Activated CD8-positive, alpha-beta memory T cell treated with anti-CD3 and anti-CD28 coated beads, Interleukin-2, amount 10 ng/mL, durations not matched to agents 7 days and 5 days (primary cell): ENCODE results near the gene CD2. TPM values are rescaled to one million over a fixed set of nuclear protein-coding genes. Genes with fewer than 3 reads are reported as not detected.
A peak's percentile ranks its signal among the peaks of the same experiment; 100 is the strongest.

Experiments
- ATAC-seq: fragments of 150-1000 bp; cut with Tn5 transposase; one replicate; pipeline ENCODE4 v1.10.0; 2021; ENCODE audit warnings: moderate library complexity
- CTCF ChIA-PET: fragments of 350-600 bp; sonication (Branson Sonifier 250); formaldehyde crosslinking; loops from one replicate; lab custom pipeline; 2021; ENCODE audit warnings: antibody characterized with exemption; lab: Charles Lee
- DNase-seq: peaks from one replicate; pipeline ENCODE4 v3.0.0-alpha.2; 2020
- H3K27ac Mint-ChIP-seq: one replicate; pipeline ENCODE4 v1.8.0; 2021; ENCODE audit warnings: mild to moderate bottlenecking, mixed read lengths
- H3K27me3 Mint-ChIP-seq: one replicate; pipeline ENCODE4 v1.8.0; 2021; ENCODE audit warnings: mixed read lengths
- H3K36me3 Mint-ChIP-seq: one replicate; pipeline ENCODE4 v1.8.0; 2021; ENCODE audit warnings: mild to moderate bottlenecking, mixed read lengths
- H3K4me1 Mint-ChIP-seq: one replicate; pipeline ENCODE4 v1.8.0; 2021; ENCODE audit warnings: mixed read lengths
- H3K4me3 Mint-ChIP-seq: one replicate; pipeline ENCODE4 v1.8.0; 2021; ENCODE audit warnings: mild to moderate bottlenecking, moderate library complexity, mixed read lengths
- H3K9me3 Mint-ChIP-seq: one replicate; pipeline ENCODE4 v1.8.0; 2022; ENCODE audit warnings: low read depth, mixed read lengths
- total RNA-seq, 2 experiments: library from RNA; stranded (reverse); gene quantifications; one replicate each; pipeline ENCODE4 v1.2.3, GENCODE V29; 2021

Gene CD2
- total RNA-seq, 2 experiments from 2014 or later = 278 to 444 TPM

DNA sequence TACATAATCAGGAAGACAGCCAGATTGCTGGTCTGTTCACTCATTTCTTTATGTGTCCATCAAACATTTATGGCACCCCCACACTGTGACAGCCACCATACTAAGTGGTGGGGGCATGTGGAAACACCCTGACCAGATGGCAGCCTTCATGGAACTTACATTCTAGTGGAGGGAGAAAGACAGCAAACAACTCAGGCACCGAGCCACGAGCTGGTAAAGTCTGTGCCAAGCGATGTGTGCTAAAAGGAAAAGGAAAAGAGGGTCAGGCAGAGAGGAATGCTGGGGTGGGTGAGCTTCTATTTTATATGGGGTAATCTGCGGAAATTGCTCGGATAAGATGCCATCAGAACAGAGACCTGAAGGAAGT is 33.2 kb upstream of the CD2 start:
- H3K4me3 Mint-ChIP-seq = no peak overlapping the region
- CTCF ChIA-PET = interaction anchor here (1.1 kb wide), 1 partner anchor 331 kb away, joined by 3 read pairs; no protein-coding TSS in a partner anchor
- H3K9me3 Mint-ChIP-seq = peaks cover 2% of the 10 kb centered on the region
- H3K27ac Mint-ChIP-seq = no peak overlapping the region
- H3K27me3 Mint-ChIP-seq = peaks cover 16% of the 10 kb centered on the region
- no peak for ATAC-seq
- no peak for DNase-seq
- peaks cover 6% of the 10 kb centered on the region for H3K4me1 Mint-ChIP-seq
- no peaks in the 10 kb centered on the region for H3K36me3 Mint-ChIP-seq

GRCh38 chr1:116721451-116722007 is 32.7 kb upstream of the CD2 start:
- Mint-ChIP-seq H3K27ac (no peak overlapping the region), H3K27me3 (peaks cover 11% of the 10 kb centered on the region), H3K36me3 (no peaks in the 10 kb centered on the region), H3K4me3 (no peak overlapping the region), H3K4me1 (peaks cover 10% of the 10 kb centered on the region), H3K9me3 (peaks cover 2% of the 10 kb centered on the region)
- DNase-seq (no peak), ATAC-seq (no peak)
- CTCF ChIA-PET = interaction anchor here (1.1 to 4.6 kb wide), 4 partner anchors 12 to 331 kb away, joined by 3 to 24 read pairs (median 5); no protein-coding TSS in a partner anchor

DNA sequence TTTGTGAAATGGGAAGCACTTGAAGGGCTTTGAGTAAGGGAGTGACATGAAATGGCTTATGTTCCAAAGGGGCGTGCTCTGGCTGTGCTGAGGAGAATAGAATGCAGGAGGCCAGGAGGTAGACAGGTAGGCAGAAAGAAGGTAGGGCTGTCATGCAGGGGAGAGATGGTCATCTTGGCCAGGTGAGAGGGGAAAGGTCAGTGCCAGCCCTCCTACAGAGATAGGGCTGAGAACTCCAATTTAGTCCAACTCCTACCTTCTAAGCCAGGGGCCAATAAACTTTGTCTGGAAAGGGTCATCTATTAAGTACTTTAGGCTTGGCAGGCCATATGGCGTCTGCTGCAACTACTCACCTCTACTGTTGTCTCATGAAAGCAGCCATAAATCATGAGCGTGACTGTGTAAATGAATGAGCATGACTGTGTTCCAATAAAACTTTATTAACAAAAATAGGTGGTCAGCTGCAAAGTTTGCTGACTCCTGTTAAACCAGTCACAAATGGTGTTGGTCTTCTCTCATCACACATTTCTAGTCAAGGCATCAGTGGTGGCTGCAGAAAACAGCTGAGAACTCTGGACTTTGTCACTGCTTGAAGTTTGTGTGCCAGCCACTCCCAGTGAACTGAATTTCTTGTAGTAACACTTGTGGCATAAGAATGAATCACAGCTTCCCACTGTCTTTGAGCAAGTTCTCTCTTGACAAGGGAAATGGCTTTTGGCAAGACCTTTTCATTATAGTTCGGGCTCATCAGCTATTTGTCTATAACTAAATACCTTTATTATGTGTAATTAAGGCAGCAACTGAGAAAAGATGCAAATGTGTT is 32.0 kb upstream of the CD2 start:
- H3K36me3 Mint-ChIP-seq = no peaks in the 10 kb centered on the region
- DNase-seq = no peak
- CTCF ChIA-PET = interaction anchor here (1.1 to 4.6 kb wide), 10 partner anchors 11 to 407 kb away, joined by 3 to 28 read pairs (median 3); no protein-coding TSS in a partner anchor
- H3K27ac Mint-ChIP-seq = no peak overlapping the region
- ATAC-seq = no peak
- H3K9me3 Mint-ChIP-seq = peaks cover 2% of the 10 kb centered on the region
- peaks cover 6% of the 10 kb centered on the region for H3K27me3 Mint-ChIP-seq
- H3K4me1 Mint-ChIP-seq = peaks cover 17% of the 10 kb centered on the region
- H3K4me3 Mint-ChIP-seq = no peak overlapping the region

DNA sequence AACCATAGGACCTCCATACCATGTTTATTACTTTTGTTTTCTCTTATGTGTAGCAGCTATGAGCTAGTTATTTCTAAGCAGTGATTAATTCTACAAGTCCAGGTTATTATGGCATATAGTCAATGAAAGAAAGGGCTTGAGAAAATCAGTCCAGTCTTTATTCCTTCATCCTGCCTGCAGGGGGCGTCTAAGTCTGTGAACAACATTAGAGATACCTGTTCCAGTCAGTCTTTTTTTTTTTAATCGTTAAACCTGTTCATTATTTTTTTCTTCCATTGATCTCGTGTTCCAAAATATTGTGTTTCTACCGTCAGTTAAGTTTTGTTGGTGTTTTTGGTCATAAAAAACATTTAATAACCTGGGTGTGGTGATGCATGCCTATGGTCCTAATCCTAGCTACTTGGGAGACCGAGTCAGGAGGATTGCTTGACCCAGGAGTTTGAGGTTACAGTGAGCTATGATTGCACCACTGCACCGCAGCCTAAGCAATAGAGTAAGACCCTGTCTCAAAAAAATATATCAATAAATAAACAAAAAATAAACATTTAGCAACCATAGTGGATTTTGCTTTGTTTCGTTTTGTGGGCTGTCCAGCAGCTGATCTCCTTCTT is 29.4 kb upstream of the CD2 start:
- CTCF ChIA-PET = interaction anchor here (0.6 to 4.6 kb wide), 33 partner anchors 9 to 457 kb away, joined by 3 to 28 read pairs (median 4); partner anchors contain the start of gene TTF2
- DNase-seq = peak; percentile 86
- Mint-ChIP-seq H3K4me3 (no peak overlapping the region), H3K9me3 (no peaks in the 10 kb centered on the region), H3K4me1 (peaks cover 25% of the 10 kb centered on the region), H3K36me3 (no peaks in the 10 kb centered on the region), H3K27me3 (no peaks in the 10 kb centered on the region), H3K27ac (no peak overlapping the region)
- ATAC-seq = peak; percentile 83

DNA sequence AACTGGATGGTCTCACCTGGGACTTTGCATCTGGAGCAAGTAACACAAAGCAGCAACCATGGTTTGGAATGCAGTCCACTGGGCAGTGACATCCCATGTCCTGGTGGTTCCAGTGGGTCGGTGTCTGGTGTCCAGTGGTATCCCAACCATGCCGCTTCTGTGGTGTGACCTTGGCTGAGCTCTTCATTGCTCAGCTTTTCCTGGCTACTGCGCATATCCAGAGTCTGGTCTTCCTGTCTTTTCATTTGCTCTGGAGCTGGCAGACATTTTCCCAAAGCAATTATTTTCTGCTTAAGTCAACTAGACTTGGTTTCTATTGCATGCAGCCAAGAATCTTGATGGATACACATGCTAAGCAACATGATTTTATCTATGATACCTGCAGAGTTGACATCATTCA is 28.4 kb upstream of the CD2 start:
- no peak for DNase-seq
- H3K4me1 Mint-ChIP-seq = peaks cover 25% of the 10 kb centered on the region
- H3K4me3 Mint-ChIP-seq = no peak overlapping the region
- no peaks in the 10 kb centered on the region for H3K36me3 Mint-ChIP-seq
- CTCF ChIA-PET = interaction anchor here (0.7 to 4.6 kb wide), 23 partner anchors 8 to 403 kb away, joined by 3 to 28 read pairs (median 5); partner anchors contain the start of gene TTF2
- no peaks in the 10 kb centered on the region for H3K9me3 Mint-ChIP-seq
- H3K27me3 Mint-ChIP-seq = no peaks in the 10 kb centered on the region
- no peak for ATAC-seq
- H3K27ac Mint-ChIP-seq = no peak overlapping the region

GRCh38 chr1:116726872-116727820 is 27.1 kb upstream of the CD2 start:
- H3K27ac Mint-ChIP-seq = no peak overlapping the region
- H3K4me1 Mint-ChIP-seq = peaks cover 25% of the 10 kb centered on the region
- H3K9me3 Mint-ChIP-seq = no peaks in the 10 kb centered on the region
- CTCF ChIA-PET = interaction anchor here (1.0 to 3.4 kb wide), 8 partner anchors 10 to 326 kb away, joined by 3 to 24 read pairs (median 5); no protein-coding TSS in a partner anchor
- H3K36me3 Mint-ChIP-seq = no peaks in the 10 kb centered on the region
- ATAC-seq (no peak), DNase-seq (no peak)
- no peaks in the 10 kb centered on the region for H3K27me3 Mint-ChIP-seq
- H3K4me3 Mint-ChIP-seq = no peak overlapping the region

DNA sequence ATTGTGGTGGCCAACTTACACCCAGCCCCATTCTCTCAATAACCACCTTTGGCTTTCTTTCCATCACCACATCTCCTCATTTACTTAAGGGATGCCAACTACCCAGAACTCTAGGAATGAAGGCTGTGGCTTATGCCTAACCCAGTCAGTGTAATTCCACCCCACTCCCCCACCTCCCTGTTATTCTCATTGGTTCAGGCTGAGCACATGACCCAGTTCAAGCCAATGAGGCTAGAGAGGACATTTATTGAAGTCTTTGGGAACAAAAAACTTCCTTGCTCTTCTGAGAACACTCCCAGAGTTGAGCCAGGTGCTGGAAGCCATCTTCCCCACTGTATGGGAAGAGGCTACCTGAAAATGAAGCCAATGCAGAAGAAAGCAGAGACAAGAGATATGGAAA is 22.8 kb upstream of the CD2 start:
- Mint-ChIP-seq H3K27me3 (no peaks in the 10 kb centered on the region), H3K36me3 (no peaks in the 10 kb centered on the region), H3K27ac (no peak overlapping the region), H3K9me3 (no peaks in the 10 kb centered on the region), H3K4me1 (peaks cover 23% of the 10 kb centered on the region), H3K4me3 (no peak overlapping the region)
- no peak for ATAC-seq
- DNase-seq = no peak
- CTCF ChIA-PET = no interaction called here

DNA sequence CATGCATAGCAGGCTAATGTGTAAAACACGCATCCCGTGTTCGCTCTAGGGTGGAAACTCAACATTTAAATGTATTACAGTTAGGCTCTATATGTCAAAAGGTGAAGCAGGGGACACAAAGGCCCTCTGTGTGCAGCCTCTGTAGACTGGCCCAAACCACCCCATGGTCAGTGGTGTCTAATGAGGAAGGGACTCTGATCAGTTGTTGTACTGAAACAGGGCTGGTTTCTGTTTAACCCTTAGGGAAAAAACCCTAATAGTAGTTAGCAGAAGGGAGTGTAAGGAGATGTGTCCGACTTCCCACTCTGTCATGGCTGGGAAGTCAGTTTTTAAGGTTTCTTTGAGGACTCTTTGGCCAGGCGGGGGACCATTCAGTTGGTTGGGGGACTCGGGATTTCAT is 21.5 kb upstream of the CD2 start:
- Mint-ChIP-seq H3K27ac (no peak overlapping the region), H3K9me3 (no peaks in the 10 kb centered on the region)

GRCh38 chr1:116733476-116734365 is 20.5 kb upstream of the CD2 start:
- Mint-ChIP-seq H3K27me3 (no peaks in the 10 kb centered on the region), H3K27ac (no peak overlapping the region), H3K4me1 (peaks cover 30% of the 10 kb centered on the region), H3K9me3 (no peaks in the 10 kb centered on the region), H3K36me3 (no peaks in the 10 kb centered on the region), H3K4me3 (no peak overlapping the region)
- ATAC-seq (no peak), DNase-seq (no peak)
- CTCF ChIA-PET = interaction anchor here (0.8 to 3.6 kb wide), 10 partner anchors 10 to 324 kb away, joined by 3 to 24 read pairs (median 5); no protein-coding TSS in a partner anchor

More for the DNA sequence above, 21.5 kb upstream of the CD2 start:
- H3K36me3 Mint-ChIP-seq = no peaks in the 10 kb centered on the region
- H3K4me1 Mint-ChIP-seq = peaks cover 23% of the 10 kb centered on the region
- DNase-seq = no peak
- no peak for ATAC-seq
- CTCF ChIA-PET = interaction anchor here (0.8 to 3.6 kb wide), 6 partner anchors 9 to 158 kb away, joined by 3 to 24 read pairs (median 6); no protein-coding TSS in a partner anchor
- no peaks in the 10 kb centered on the region for H3K27me3 Mint-ChIP-seq
- H3K4me3 Mint-ChIP-seq = no peak overlapping the region

DNA sequence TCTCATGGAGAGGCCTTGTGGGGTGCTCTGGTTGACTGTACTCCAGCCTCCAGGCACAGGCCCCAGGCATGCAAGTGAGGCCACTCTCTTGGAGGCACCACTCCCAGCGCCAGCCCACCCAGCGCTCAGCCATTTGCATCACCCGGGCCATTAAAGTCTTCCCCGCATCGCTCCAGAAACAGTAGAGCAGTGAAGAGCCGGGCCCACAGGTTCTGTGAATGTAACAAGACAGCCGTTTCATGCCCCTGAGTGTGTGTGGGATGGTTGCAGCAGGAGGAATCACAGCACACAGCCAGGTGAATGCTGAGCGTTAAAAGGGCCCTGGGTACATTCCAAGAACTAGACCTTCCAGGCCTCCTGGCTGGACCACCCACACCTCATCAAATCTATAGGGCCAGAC is 19.0 kb upstream of the CD2 start:
- Mint-ChIP-seq H3K4me1 (peaks cover 45% of the 10 kb centered on the region), H3K9me3 (no peaks in the 10 kb centered on the region), H3K36me3 (peaks cover 3% of the 10 kb centered on the region), H3K4me3 (no peak overlapping the region), H3K27me3 (no peaks in the 10 kb centered on the region), H3K27ac (no peak overlapping the region)
- ATAC-seq = no peak
- no peak for DNase-seq
- CTCF ChIA-PET = interaction anchor here (3.6 kb wide), 1 partner anchor 83 kb away, joined by 18 read pairs; no protein-coding TSS in a partner anchor

- H3K9me3 Mint-ChIP-seq = no peaks in the 10 kb centered on the region
- ATAC-seq (peak; percentile 59), DNase-seq (peak; percentile 89)
- H3K4me3 Mint-ChIP-seq = peak overlapping the region; percentile 69
- H3K27ac Mint-ChIP-seq = peak overlapping the region; percentile 99
- CTCF ChIA-PET = interaction anchor here (0.7 to 7.7 kb wide), 29 partner anchors 9 to 355 kb away, joined by 3 to 317 read pairs (median 7); partner anchors contain the start of genes CD2 and TTF2
- no peaks in the 10 kb centered on the region for H3K27me3 Mint-ChIP-seq
- peaks cover 18% of the 10 kb centered on the region for H3K36me3 Mint-ChIP-seq
- H3K4me1 Mint-ChIP-seq = peaks cover 59% of the 10 kb centered on the region
These were observed 17.0 kb upstream of the CD2 start for GRCh38 chr1:116737020-116737854.
